ENCODE measurements around the gene SERTAD2. TPM values are rescaled to one million over a fixed set of nuclear protein-coding genes. Genes with fewer than 3 reads are reported as not detected.

Gene SERTAD2
- total and polyA plus RNA-seq, 2 experiments from 2014 or later, result 6.2 to 6.4 TPM

- no peak overlapping the region for H3K4me2 ChIP-seq
- peaks cover 12% of the 10 kb centered on the region; the same call in 2 of the 3 replicates for H3K4me1 Mint-ChIP-seq
- no peaks in the 10 kb centered on the region for H3K9me2 ChIP-seq (ENCODE audit: insufficient read depth)
- H3K27ac Mint-ChIP-seq, result no peak overlapping the region
- peaks cover 23% of the 10 kb centered on the region for H3K27me3 ChIP-seq (ENCODE audit: insufficient read depth)
- H4K20me1 ChIP-seq (replicated peaks; ENCODE audit: insufficient read depth), result no peaks in the 10 kb centered on the region; the same call in 1 of the 2 replicates
- H3K9me3 Mint-ChIP-seq, result no peaks in the 10 kb centered on the region
- DNase-seq (ENCODE audit: low spot score) (no peak), ATAC-seq (no peak)
- H3K4me1 ChIP-seq (ENCODE audit: insufficient read depth), result peaks cover 15% of the 10 kb centered on the region; the same call in 1 of the 2 replicates
- no peak overlapping the region for H3K4me3 ChIP-seq
- no peaks in the 10 kb centered on the region for H3K79me2 ChIP-seq (replicated peaks; ENCODE audit: insufficient read depth)
- H3K36me3 Mint-ChIP-seq (ENCODE audit: low read depth), result no peaks in the 10 kb centered on the region
- H3F3A ChIP-seq (replicated peaks; ENCODE audit: low read depth), result no peaks in the 10 kb centered on the region
- no peak overlapping the region for H3K4me3 Mint-ChIP-seq
- no peak for TF ChIP-seq NANOG (IDR thresholded peaks at IDR 0.05; ENCODE audit: borderline replicate concordance)
- H2AFZ ChIP-seq, result no peak overlapping the region
- peaks cover 11% of the 10 kb centered on the region for H3K27me3 Mint-ChIP-seq (ENCODE audit: insufficient read depth, low read depth, poor library complexity)
- no peaks in the 10 kb centered on the region for H3K36me3 ChIP-seq (ENCODE audit: insufficient read depth)
- no peak overlapping the region for H3K27ac ChIP-seq (ENCODE audit: low read depth)
Observed at GRCh38 chr2:64658269-64658668, 4.6 kb upstream of the SERTAD2 start.

- peaks cover 6% of the 10 kb centered on the region; the same call in 1 of the 2 replicates for H3K79me2 ChIP-seq (replicated peaks; ENCODE audit: insufficient read depth)
- no peaks in the 10 kb centered on the region for H3K36me3 ChIP-seq (ENCODE audit: insufficient read depth)
- peaks cover 27% of the 10 kb centered on the region for H3K27me3 ChIP-seq (ENCODE audit: insufficient read depth)
- no peaks in the 10 kb centered on the region for H3K36me3 Mint-ChIP-seq (ENCODE audit: low read depth)
- peaks cover 17% of the 10 kb centered on the region; the same call in 2 of the 3 replicates for H3K4me1 Mint-ChIP-seq
- H3K4me1 ChIP-seq (ENCODE audit: insufficient read depth), result peaks cover 18% of the 10 kb centered on the region
- H3K27ac Mint-ChIP-seq, result no peak overlapping the region
- H3K4me3 ChIP-seq, result no peak overlapping the region
- no peaks in the 10 kb centered on the region for H3K9me2 ChIP-seq (ENCODE audit: insufficient read depth)
- H3K27me3 Mint-ChIP-seq (ENCODE audit: insufficient read depth, low read depth, poor library complexity), result peaks cover 16% of the 10 kb centered on the region
- ATAC-seq (no peak), DNase-seq (ENCODE audit: low spot score) (no peak)
- no peak overlapping the region for H3K4me3 Mint-ChIP-seq
- no peaks in the 10 kb centered on the region; the same call in 1 of the 2 replicates for H3F3A ChIP-seq (replicated peaks; ENCODE audit: low read depth)
- no peaks in the 10 kb centered on the region for H3K9me3 Mint-ChIP-seq
- no peak overlapping the region for H3K27ac ChIP-seq (ENCODE audit: low read depth)
- peaks cover 5% of the 10 kb centered on the region for H4K20me1 ChIP-seq (replicated peaks; ENCODE audit: insufficient read depth)
- H3K4me2 ChIP-seq, result no peak overlapping the region
- H2AFZ ChIP-seq, result no peak overlapping the region
- TF ChIP-seq CTCF (conservative IDR thresholded peaks at IDR 0.05; ENCODE audit: low read depth in 2 of 2) (no peak), ZNF462 (CRISPR knock-in tag; IDR thresholded peaks at IDR 0.05) (no peak), JUNB (IDR thresholded peaks at IDR 0.05; ENCODE audit: unreplicated experiment) (no peak), EZH2 (IDR thresholded peaks at IDR 0.05; ENCODE audit: low read depth, unreplicated experiment) (no peak), EZH2phosphoT487 (IDR thresholded peaks at IDR 0.05; ENCODE audit: unreplicated experiment) (no peak), ZNF331 (CRISPR knock-in tag; IDR thresholded peaks at IDR 0.05; ENCODE audit: low read depth) (no peak), POLR2AphosphoS5 (IDR thresholded peaks at IDR 0.05; ENCODE audit: low read depth) (no peak), CREB1 (CRISPR knock-in tag; IDR thresholded peaks at IDR 0.05; ENCODE audit: low read depth) (no peak), STAT1 (IDR thresholded peaks at IDR 0.05; ENCODE audit: unreplicated experiment) (no peak), REST (IDR thresholded peaks at IDR 0.05; ENCODE audit: unreplicated experiment) (no peak), NANOG (IDR thresholded peaks at IDR 0.05; ENCODE audit: borderline replicate concordance) (no peak)
Observed at GRCh38 chr2:64657411-64657810, 3.7 kb upstream of the SERTAD2 start.

Measured in GM23338 (cell line).